NB4 (cell line): ENCODE results near the gene RAPSN.

Experiments used
- DNase-seq: peaks from one replicate; pipeline ENCODE4 v3.0.0; 2010; ENCODE audit warnings: low read depth
- H3K4me3 ChIP-seq: one replicate; pipeline ENCODE4 v1.5.1; 2011; ENCODE audit warnings: mild to moderate bottlenecking, low read depth, low read length, moderate library complexity
- CTCF ChIP-seq: IDR thresholded peaks from one replicate; pipeline ENCODE4 v1.5.1; 2012; ENCODE audit warnings: low read depth, low read length
- MAX ChIP-seq: IDR thresholded peaks from 2 replicates; pipeline ENCODE4 v1.6.1; 2011; ENCODE audit warnings: low read depth, low read length
- MYC ChIP-seq: IDR thresholded peaks from 2 replicates; pipeline ENCODE4 v1.6.1; 2011; ENCODE audit warnings: low read depth, low read length
- POLR2A ChIP-seq: IDR thresholded peaks from 2 replicates; pipeline ENCODE4 v1.6.1; 2011; ENCODE audit warnings: mild to moderate bottlenecking; ENCODE audit not compliant: insufficient read length; ENCODE audit errors: extremely low read depth

RAPSN gene

GRCh38 chr11:47449541-47449940 is 605 bp upstream of the RAPSN start:
- no peak overlapping the region for H3K4me3 ChIP-seq
- TF ChIP-seq POLR2A: no peak
- no peak for TF ChIP-seq CTCF
- no peak for TF ChIP-seq MYC
- TF ChIP-seq MAX: no peak
- no peak for DNase-seq

GRCh38 chr11:47447906-47448305 is 1.0 kb downstream of the RAPSN start:
- TF ChIP-seq MYC (no peak), MAX (no peak), POLR2A (no peak), CTCF (no peak)
- no peak overlapping the region for H3K4me3 ChIP-seq
- no peak for DNase-seq

- no peak for TF ChIP-seq MYC
- no peak for TF ChIP-seq MAX
- no peak for TF ChIP-seq CTCF
- no peak for TF ChIP-seq POLR2A
- no peak for DNase-seq
- no peak overlapping the region for H3K4me3 ChIP-seq
These were observed 2.1 kb downstream of the RAPSN start for GRCh38 chr11:47446833-47447232.

GRCh38 chr11:47445840-47446239 is 3.1 kb downstream of the RAPSN start:
- TF ChIP-seq MAX (no peak), MYC (no peak), CTCF (no peak), POLR2A (no peak)
- no peak for DNase-seq
- no peak overlapping the region for H3K4me3 ChIP-seq

GRCh38 chr11:47443817-47444216 is 5.1 kb downstream of the RAPSN start:
- no peak for TF ChIP-seq POLR2A
- TF ChIP-seq CTCF: no peak
- TF ChIP-seq MAX: no peak
- TF ChIP-seq MYC: no peak
- H3K4me3 ChIP-seq: no peak overlapping the region
- no peak for DNase-seq

- no peak overlapping the region for H3K4me3 ChIP-seq
- DNase-seq: no peak
These were observed 5.8 kb downstream of the RAPSN start for GRCh38 chr11:47443028-47443700.

More at GRCh38 chr11:47443028-47443700, 5.8 kb downstream of the RAPSN start:
- TF ChIP-seq POLR2A (no peak), CTCF (no peak), MAX (no peak), MYC (no peak)
